GM23338 (cell line): ENCODE data around the gene NDUFA6. TPM values are rescaled to one million over a fixed set of nuclear protein-coding genes. Genes with fewer than 3 reads are reported as not detected.

Experiments
- ATAC-seq: fragments of 200-7000 bp; cut with Tn5 transposase; 3 replicates; pipeline ENCODE4 v1.9.1; 2020
- DNase-seq: peaks from one replicate; pipeline ENCODE4 v3.0.0-alpha.2; 2015; ENCODE audit warnings: low spot score
- H2AFZ ChIP-seq: fragments of 200-600 bp; sonication (generic); 2 replicates; pipeline ENCODE4 v1.8.0; 2016; ENCODE audit warnings: antibody characterized with exemption, mild to moderate bottlenecking, moderate library complexity
- H3F3A ChIP-seq: fragments of 200-600 bp; sonication (generic); replicated peaks from 2 replicates; pipeline ENCODE4 v1.8.0; 2017; ENCODE audit warnings: antibody characterized with exemption, mixed run types, low read depth
- H3K27ac ChIP-seq: fragments of 200-600 bp; sonication (generic); 2 replicates; pipeline ENCODE4 v1.6.1; 2016; ENCODE audit warnings: low read depth
- H3K27me3 ChIP-seq: fragments of 200-600 bp; sonication (generic); 2 replicates; pipeline ENCODE4 v1.8.0; 2016; ENCODE audit warnings: mild to moderate bottlenecking, mixed run types, moderate library complexity; ENCODE audit not compliant: insufficient read depth
- H3K36me3 ChIP-seq: fragments of 200-600 bp; sonication (generic); 2 replicates; pipeline ENCODE4 v1.8.0; 2016; ENCODE audit warnings: mild to moderate bottlenecking; ENCODE audit not compliant: insufficient read depth
- H3K4me1 ChIP-seq: fragments of 200-600 bp; sonication (generic); 2 replicates; pipeline ENCODE4 v1.8.0; 2016; ENCODE audit warnings: mild to moderate bottlenecking, moderate library complexity; ENCODE audit not compliant: insufficient read depth
- H3K4me2 ChIP-seq: fragments of 200-600 bp; sonication (generic); 2 replicates; pipeline ENCODE4 v1.7.1; 2017; ENCODE audit warnings: mixed run types
- H3K4me3 ChIP-seq: fragments of 200-600 bp; sonication (generic); 2 replicates; pipeline ENCODE4 v1.6.1; 2016; ENCODE audit warnings: mixed run types
- H3K79me2 ChIP-seq: fragments of 200-600 bp; sonication (generic); replicated peaks from 2 replicates; pipeline ENCODE4 v1.8.0; 2017; ENCODE audit warnings: mild to moderate bottlenecking; ENCODE audit not compliant: insufficient read depth
- H3K9me2 ChIP-seq: fragments of 200-600 bp; sonication (generic); 2 replicates; pipeline ENCODE4 v1.8.0; 2017; ENCODE audit not compliant: insufficient read depth
- H4K20me1 ChIP-seq: fragments of 200-600 bp; sonication (generic); replicated peaks from 2 replicates; pipeline ENCODE4 v1.8.0; 2017; ENCODE audit warnings: mild to moderate bottlenecking; ENCODE audit not compliant: insufficient read depth
- H3K27ac Mint-ChIP-seq: 2 replicates; pipeline ENCODE4 v1.8.0; 2020; ENCODE audit warnings: inconsistent platforms, mild to moderate bottlenecking, moderate library complexity, mixed read lengths
- H3K27me3 Mint-ChIP-seq: 3 replicates; pipeline ENCODE4 v1.8.0; 2022; ENCODE audit warnings: low read depth, mild to moderate bottlenecking, moderate library complexity, mixed read lengths, inconsistent platforms; ENCODE audit not compliant: insufficient read depth, poor library complexity
- H3K36me3 Mint-ChIP-seq: 3 replicates; pipeline ENCODE4 v1.8.0; 2021; ENCODE audit warnings: low read depth, mild to moderate bottlenecking, inconsistent platforms, moderate library complexity, mixed read lengths
- H3K4me1 Mint-ChIP-seq: 3 replicates; pipeline ENCODE4 v1.8.0; 2020; ENCODE audit warnings: mild to moderate bottlenecking, inconsistent platforms, mixed read lengths
- H3K4me3 Mint-ChIP-seq: 3 replicates; pipeline ENCODE4 v1.8.0; 2021; ENCODE audit warnings: moderate library complexity, mild to moderate bottlenecking, inconsistent platforms, mixed read lengths
- H3K9me3 Mint-ChIP-seq: 3 replicates; pipeline ENCODE4 v1.8.0; 2020; ENCODE audit warnings: moderate library complexity, mild to moderate bottlenecking, inconsistent platforms, mixed read lengths
- CREB1 ChIP-seq: fragments of 250-450 bp; sonication (Bioruptor Pico); IDR thresholded peaks from 2 replicates; pipeline ENCODE4 v1.5.0; 2020; ENCODE audit warnings: low read depth, mild to moderate bottlenecking, moderate library complexity
- CTCF ChIP-seq, 2 experiments: fragments of 200-600 bp in 1 of 2; sonication (generic) in 1 of 2; conservative IDR thresholded peaks; 2 replicates each; pipeline versions ENCODE4 v1.5.1 to v1.6.1; 2016 to 2017; ENCODE audit warnings: antibody characterized with exemption in 2 of 2, low read depth in 2 of 2, mild to moderate bottlenecking in 2 of 2, moderate library complexity in 1 of 2
- ETS1 ChIP-seq: IDR thresholded peaks from 2 replicates; pipeline ENCODE4 v1.6.1; 2016; ENCODE audit warnings: antibody characterized with exemption
- EZH2phosphoT487 ChIP-seq: fragments of 200-600 bp; sonication (generic); IDR thresholded peaks from one replicate; pipeline ENCODE4 v1.8.1; 2018; ENCODE audit warnings: antibody characterized with exemption; ENCODE audit not compliant: unreplicated experiment
- JUNB ChIP-seq: IDR thresholded peaks from one replicate; pipeline ENCODE4 v1.6.1; 2016; ENCODE audit warnings: antibody characterized with exemption; ENCODE audit not compliant: unreplicated experiment
- POLR2AphosphoS5 ChIP-seq: IDR thresholded peaks from 2 replicates; pipeline ENCODE4 v1.6.1; 2016; ENCODE audit warnings: antibody characterized with exemption, low read depth
- ZNF114 ChIP-seq: fragments of 250-450 bp; sonication (Bioruptor Pico); IDR thresholded peaks from 2 replicates; pipeline ENCODE4 v1.5.0; 2020; ENCODE audit warnings: mild to moderate bottlenecking, moderate library complexity
- polyA plus RNA-seq: library from polyadenylated mRNA; unstranded; fragments of >200 nt; fragmentation: Nextera tagmentation; extraction: Ambion mirVana; gene quantifications from 2 replicates; pipeline ENCODE4 v1.2.1, GENCODE V29; 2016
- total RNA-seq: library from RNA; depleted of rRNA; stranded (reverse); fragments of >200 nt; shearing (Covaris generic); gene quantifications from 2 replicates; pipeline ENCODE4 v1.2.3, GENCODE V29; 2014
- TF ChIP-seq, protein P1 (sequence below): IDR thresholded peaks from one replicate; pipeline ENCODE4 v1.6.1; 2018; ENCODE audit warnings: antibody characterized with exemption; ENCODE audit not compliant: unreplicated experiment
- TF ChIP-seq, protein P2 (sequence below): fragments of 250-450 bp; sonication (Bioruptor Pico); IDR thresholded peaks from 2 replicates; pipeline ENCODE4 v1.5.0; 2020; ENCODE audit warnings: mild to moderate bottlenecking, moderate library complexity

Gene NDUFA6
- total and polyA plus RNA-seq, 2 experiments from 2014 or later, result 69.8 to 433 TPM

DNA sequence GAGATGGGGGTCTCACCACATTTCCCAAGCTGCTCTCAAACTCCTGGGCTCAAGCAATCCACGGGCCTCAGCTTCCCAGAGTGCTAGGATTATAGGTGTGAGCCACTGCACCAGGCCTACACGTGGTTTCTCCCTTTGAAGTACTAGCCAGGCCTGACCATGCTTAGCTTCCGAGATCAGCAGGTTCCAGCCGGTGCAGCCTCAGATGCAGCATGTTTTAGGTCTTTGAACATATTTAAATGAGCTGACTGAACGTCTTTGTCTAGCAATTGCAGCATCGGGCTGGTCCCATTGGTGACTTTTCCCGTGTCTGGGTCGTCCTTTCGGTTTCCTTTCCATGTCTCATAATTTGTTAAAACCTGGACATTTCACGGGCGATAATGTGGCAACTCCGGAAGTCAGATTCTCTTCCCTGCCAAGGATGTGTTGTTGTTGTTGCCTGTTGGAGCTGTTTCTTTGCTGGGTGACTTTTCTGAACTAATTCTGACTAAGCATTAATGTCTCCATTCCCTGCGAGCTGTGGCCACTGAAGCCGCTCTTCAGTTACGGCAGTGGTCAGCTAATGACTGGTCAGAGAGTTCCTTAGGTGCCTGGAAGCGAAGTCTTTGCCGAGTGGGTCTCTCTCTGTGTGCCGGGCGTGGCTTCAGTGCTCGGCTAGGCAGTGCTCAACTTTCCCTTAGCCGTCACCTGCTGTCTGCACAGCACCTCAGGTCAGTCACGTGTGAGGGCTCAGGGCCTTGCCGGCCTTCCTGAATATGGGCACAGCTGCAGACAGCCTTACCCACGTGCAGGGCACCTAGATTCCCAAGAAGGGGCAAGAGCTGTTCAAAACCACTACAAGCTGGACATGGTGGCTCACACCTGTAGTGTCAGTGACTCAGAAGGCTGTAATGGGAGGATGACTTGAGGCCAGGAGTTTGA is 43.8 kb upstream of the NDUFA6 start:
- Histone ChIP-seq H3K79me2 (no peaks in the 10 kb centered on the region), H3K36me3 (no peaks in the 10 kb centered on the region), H3F3A (no peaks in the 10 kb centered on the region), H2AFZ (no peak overlapping the region), H4K20me1 (no peaks in the 10 kb centered on the region), H3K4me3 (no peak overlapping the region), H3K4me2 (no peak overlapping the region), H3K4me1 (no peaks in the 10 kb centered on the region), H3K27me3 (peaks cover 6% of the 10 kb centered on the region; the same call in 1 of the 2 replicates), H3K9me2 (no peaks in the 10 kb centered on the region; the same call in 1 of the 2 replicates), H3K27ac (no peak overlapping the region)
- Mint-ChIP-seq H3K9me3 (peaks cover 9% of the 10 kb centered on the region), H3K4me3 (no peak overlapping the region), H3K27ac (no peak overlapping the region), H3K4me1 (no peaks in the 10 kb centered on the region), H3K27me3 (peaks cover 18% of the 10 kb centered on the region), H3K36me3 (peaks cover 14% of the 10 kb centered on the region)
- TF ChIP-seq ETS1 (no peak), CREB1 (no peak), JUNB (no peak), POLR2AphosphoS5 (no peak), ZNF114 (CRISPR knock-in tag) (no peak), EZH2phosphoT487 (no peak), CTCF (conservative IDR thresholded peaks at IDR 0.05; ENCODE audit: low read depth in 2 of 2) (no peak)
- TF ChIP-seq, protein P1, sequence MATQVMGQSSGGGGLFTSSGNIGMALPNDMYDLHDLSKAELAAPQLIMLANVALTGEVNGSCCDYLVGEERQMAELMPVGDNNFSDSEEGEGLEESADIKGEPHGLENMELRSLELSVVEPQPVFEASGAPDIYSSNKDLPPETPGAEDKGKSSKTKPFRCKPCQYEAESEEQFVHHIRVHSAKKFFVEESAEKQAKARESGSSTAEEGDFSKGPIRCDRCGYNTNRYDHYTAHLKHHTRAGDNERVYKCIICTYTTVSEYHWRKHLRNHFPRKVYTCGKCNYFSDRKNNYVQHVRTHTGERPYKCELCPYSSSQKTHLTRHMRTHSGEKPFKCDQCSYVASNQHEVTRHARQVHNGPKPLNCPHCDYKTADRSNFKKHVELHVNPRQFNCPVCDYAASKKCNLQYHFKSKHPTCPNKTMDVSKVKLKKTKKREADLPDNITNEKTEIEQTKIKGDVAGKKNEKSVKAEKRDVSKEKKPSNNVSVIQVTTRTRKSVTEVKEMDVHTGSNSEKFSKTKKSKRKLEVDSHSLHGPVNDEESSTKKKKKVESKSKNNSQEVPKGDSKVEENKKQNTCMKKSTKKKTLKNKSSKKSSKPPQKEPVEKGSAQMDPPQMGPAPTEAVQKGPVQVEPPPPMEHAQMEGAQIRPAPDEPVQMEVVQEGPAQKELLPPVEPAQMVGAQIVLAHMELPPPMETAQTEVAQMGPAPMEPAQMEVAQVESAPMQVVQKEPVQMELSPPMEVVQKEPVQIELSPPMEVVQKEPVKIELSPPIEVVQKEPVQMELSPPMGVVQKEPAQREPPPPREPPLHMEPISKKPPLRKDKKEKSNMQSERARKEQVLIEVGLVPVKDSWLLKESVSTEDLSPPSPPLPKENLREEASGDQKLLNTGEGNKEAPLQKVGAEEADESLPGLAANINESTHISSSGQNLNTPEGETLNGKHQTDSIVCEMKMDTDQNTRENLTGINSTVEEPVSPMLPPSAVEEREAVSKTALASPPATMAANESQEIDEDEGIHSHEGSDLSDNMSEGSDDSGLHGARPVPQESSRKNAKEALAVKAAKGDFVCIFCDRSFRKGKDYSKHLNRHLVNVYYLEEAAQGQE, result no peak
- TF ChIP-seq, protein P2, sequence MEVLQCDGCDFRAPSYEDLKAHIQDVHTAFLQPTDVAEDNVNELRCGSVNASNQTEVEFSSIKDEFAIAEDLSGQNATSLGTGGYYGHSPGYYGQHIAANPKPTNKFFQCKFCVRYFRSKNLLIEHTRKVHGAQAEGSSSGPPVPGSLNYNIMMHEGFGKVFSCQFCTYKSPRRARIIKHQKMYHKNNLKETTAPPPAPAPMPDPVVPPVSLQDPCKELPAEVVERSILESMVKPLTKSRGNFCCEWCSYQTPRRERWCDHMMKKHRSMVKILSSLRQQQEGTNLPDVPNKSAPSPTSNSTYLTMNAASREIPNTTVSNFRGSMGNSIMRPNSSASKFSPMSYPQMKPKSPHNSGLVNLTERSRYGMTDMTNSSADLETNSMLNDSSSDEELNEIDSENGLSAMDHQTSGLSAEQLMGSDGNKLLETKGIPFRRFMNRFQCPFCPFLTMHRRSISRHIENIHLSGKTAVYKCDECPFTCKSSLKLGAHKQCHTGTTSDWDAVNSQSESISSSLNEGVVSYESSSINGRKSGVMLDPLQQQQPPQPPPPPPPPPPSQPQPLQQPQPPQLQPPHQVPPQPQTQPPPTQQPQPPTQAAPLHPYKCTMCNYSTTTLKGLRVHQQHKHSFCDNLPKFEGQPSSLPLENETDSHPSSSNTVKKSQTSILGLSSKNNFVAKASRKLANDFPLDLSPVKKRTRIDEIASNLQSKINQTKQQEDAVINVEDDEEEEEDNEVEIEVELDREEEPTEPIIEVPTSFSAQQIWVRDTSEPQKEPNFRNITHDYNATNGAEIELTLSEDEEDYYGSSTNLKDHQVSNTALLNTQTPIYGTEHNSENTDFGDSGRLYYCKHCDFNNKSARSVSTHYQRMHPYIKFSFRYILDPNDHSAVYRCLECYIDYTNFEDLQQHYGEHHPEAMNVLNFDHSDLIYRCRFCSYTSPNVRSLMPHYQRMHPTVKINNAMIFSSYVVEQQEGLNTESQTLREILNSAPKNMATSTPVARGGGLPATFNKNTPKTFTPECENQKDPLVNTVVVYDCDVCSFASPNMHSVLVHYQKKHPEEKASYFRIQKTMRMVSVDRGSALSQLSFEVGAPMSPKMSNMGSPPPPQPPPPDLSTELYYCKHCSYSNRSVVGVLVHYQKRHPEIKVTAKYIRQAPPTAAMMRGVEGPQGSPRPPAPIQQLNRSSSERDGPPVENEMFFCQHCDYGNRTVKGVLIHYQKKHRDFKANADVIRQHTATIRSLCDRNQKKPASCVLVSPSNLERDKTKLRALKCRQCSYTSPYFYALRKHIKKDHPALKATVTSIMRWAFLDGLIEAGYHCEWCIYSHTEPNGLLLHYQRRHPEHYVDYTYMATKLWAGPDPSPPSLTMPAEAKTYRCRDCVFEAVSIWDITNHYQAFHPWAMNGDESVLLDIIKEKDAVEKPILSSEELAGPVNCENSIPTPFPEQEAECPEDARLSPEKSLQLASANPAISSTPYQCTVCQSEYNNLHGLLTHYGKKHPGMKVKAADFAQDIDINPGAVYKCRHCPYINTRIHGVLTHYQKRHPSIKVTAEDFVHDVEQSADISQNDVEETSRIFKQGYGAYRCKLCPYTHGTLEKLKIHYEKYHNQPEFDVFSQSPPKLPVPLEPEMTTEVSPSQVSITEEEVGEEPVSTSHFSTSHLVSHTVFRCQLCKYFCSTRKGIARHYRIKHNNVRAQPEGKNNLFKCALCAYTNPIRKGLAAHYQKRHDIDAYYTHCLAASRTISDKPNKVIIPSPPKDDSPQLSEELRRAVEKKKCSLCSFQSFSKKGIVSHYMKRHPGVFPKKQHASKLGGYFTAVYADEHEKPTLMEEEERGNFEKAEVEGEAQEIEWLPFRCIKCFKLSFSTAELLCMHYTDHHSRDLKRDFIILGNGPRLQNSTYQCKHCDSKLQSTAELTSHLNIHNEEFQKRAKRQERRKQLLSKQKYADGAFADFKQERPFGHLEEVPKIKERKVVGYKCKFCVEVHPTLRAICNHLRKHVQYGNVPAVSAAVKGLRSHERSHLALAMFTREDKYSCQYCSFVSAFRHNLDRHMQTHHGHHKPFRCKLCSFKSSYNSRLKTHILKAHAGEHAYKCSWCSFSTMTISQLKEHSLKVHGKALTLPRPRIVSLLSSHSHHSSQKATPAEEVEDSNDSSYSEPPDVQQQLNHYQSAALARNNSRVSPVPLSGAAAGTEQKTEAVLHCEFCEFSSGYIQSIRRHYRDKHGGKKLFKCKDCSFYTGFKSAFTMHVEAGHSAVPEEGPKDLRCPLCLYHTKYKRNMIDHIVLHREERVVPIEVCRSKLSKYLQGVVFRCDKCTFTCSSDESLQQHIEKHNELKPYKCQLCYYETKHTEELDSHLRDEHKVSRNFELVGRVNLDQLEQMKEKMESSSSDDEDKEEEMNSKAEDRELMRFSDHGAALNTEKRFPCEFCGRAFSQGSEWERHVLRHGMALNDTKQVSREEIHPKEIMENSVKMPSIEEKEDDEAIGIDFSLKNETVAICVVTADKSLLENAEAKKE (CRISPR knock-in tag), result no peak
- ATAC-seq (no peak), DNase-seq (no peak)
